HepG2 (cell line): Measurements from ENCODE around the gene RNASE7. TPM values are rescaled to one million over a fixed set of nuclear protein-coding genes. Genes with fewer than 3 reads are reported as not detected.
A peak's percentile ranks its signal among the peaks of the same experiment; 100 is the strongest.

Experiments used
- ARNT2 ChIP-seq: sonication (generic); formaldehyde crosslinking; IDR thresholded peaks from 2 replicates; pipeline ENCODE4 v1.8.0; 2022; ENCODE audit warnings: mild to moderate bottlenecking, low read depth, missing genetic modification reagents, moderate library complexity
- BCL6 ChIP-seq: IDR thresholded peaks from 2 replicates; pipeline ENCODE4 v1.6.1; 2016; ENCODE audit warnings: missing genetic modification reagents, missing compliant biosample characterization
- CCAR2 ChIP-seq: fragments of 200-400 bp; formaldehyde crosslinking; optimal IDR thresholded peaks from 2 replicates; pipeline ENCODE3; 2018; ENCODE audit warnings: low read depth, mild to moderate bottlenecking, low read length, moderate library complexity
- CREM ChIP-seq, 2 experiments: sonication (generic) in 1 of 2; formaldehyde crosslinking in 1 of 2; IDR thresholded peaks; 2 replicates each; pipeline versions ENCODE4 v1.4.0 to v1.6.1; 2016 to 2020; ENCODE audit warnings: antibody characterized with exemption in 1 of 2, mild to moderate bottlenecking in 1 of 2, missing genetic modification reagents in 1 of 2
- GTF3A ChIP-seq: sonication (generic); formaldehyde crosslinking; conservative IDR thresholded peaks from 2 replicates; pipeline ENCODE4 v1.4.0; 2020; ENCODE audit warnings: mild to moderate bottlenecking, missing genetic modification reagents
- JARID2 ChIP-seq: sonication (generic); formaldehyde crosslinking; IDR thresholded peaks from 2 replicates; pipeline ENCODE4 v1.8.1; 2023; ENCODE audit warnings: missing genetic modification reagents, inconsistent platforms; ENCODE audit not compliant: insufficient replicate concordance
- KDM3A ChIP-seq: IDR thresholded peaks from 2 replicates; pipeline ENCODE4 v1.6.1; 2018; ENCODE audit warnings: low read depth, missing compliant biosample characterization
- MAX ChIP-seq: IDR thresholded peaks from 2 replicates; pipeline ENCODE4 v1.6.1; 2012; ENCODE audit warnings: inconsistent platforms
- MTA3 ChIP-seq: sonication (generic); formaldehyde crosslinking; IDR thresholded peaks from 2 replicates; pipeline ENCODE4 v1.4.0; 2020; ENCODE audit warnings: missing genetic modification reagents
- NR2F6 ChIP-seq, 2 experiments: IDR thresholded peaks; 2 replicates each; pipeline ENCODE4 v1.6.1; 2016; ENCODE audit warnings: antibody characterized with exemption in 1 of 2, mild to moderate bottlenecking in 1 of 2
- PRPF4 ChIP-seq: fragments of 200-400 bp; formaldehyde crosslinking; IDR thresholded peaks from 2 replicates; pipeline ENCODE4 v1.6.1; 2016; ENCODE audit warnings: low read length, low read depth; ENCODE audit not compliant: poor library complexity, severe bottlenecking
- RBM39 ChIP-seq: fragments of 200-400 bp; formaldehyde crosslinking; IDR thresholded peaks from one replicate; pipeline ENCODE4 v1.6.1; 2018; ENCODE audit warnings: antibody characterized with exemption, mild to moderate bottlenecking, low read depth, low read length; ENCODE audit not compliant: poor library complexity, severe bottlenecking
- SAP130 ChIP-seq: IDR thresholded peaks from 2 replicates; pipeline ENCODE4 v1.6.1; 2016; ENCODE audit warnings: low read depth
- THRA ChIP-seq: sonication (generic); formaldehyde crosslinking; IDR thresholded peaks from 2 replicates; pipeline ENCODE4 v1.4.0; 2020; ENCODE audit warnings: missing genetic modification reagents, borderline replicate concordance
- ZNF101 ChIP-seq: sonication (generic); formaldehyde crosslinking; IDR thresholded peaks from 2 replicates; pipeline ENCODE4 v1.4.0; 2020; ENCODE audit warnings: mild to moderate bottlenecking, low read depth, missing genetic modification reagents, borderline replicate concordance
- ZNF121 ChIP-seq: sonication (generic); formaldehyde crosslinking; IDR thresholded peaks from 2 replicates; pipeline ENCODE4 v1.5.0; 2020; ENCODE audit warnings: mild to moderate bottlenecking, missing genetic modification reagents
- ZNF281 ChIP-seq: sonication (generic); formaldehyde crosslinking; IDR thresholded peaks from 2 replicates; pipeline ENCODE4 v1.4.0; 2020; ENCODE audit warnings: missing genetic modification reagents, borderline replicate concordance
- ZNF292 ChIP-seq: sonication (generic); formaldehyde crosslinking; IDR thresholded peaks from 2 replicates; pipeline ENCODE4 v1.8.1; 2022; ENCODE audit warnings: mild to moderate bottlenecking, low read depth, missing genetic modification reagents, borderline replicate concordance
- ZNF331 ChIP-seq: sonication (generic); formaldehyde crosslinking; IDR thresholded peaks from 2 replicates; pipeline ENCODE4 v1.4.0; 2020; ENCODE audit warnings: missing genetic modification reagents
- ZNF335 ChIP-seq: sonication (generic); formaldehyde crosslinking; IDR thresholded peaks from 2 replicates; pipeline ENCODE4 v1.4.0; 2020; ENCODE audit warnings: missing genetic modification reagents
- ZNF543 ChIP-seq: sonication (generic); formaldehyde crosslinking; IDR thresholded peaks from 2 replicates; pipeline ENCODE4 v1.4.0; 2020; ENCODE audit warnings: mild to moderate bottlenecking, missing genetic modification reagents
- ZNF580 ChIP-seq: IDR thresholded peaks from 2 replicates; pipeline ENCODE4 v1.6.1; 2016; ENCODE audit warnings: low read depth, borderline replicate concordance
- polyA plus RNA-seq, 8 experiments: library from polyadenylated mRNA; depleted of rRNA in 3 of 8; stranded (reverse) in 7 of 8; unstranded in 1 of 8; fragments of >200 nt; fragmentation: Illumina TruSeq in 4 of 8; extraction: Trizol in 4 of 8; gene quantifications; 2 replicates each; pipeline versions ENCODE4 v1.2.1 to v1.2.3, GENCODE V29; 2011 to 2016; ENCODE audit warnings: low read depth in 4 of 8, missing spikeins in 1 of 8, mixed read lengths in 1 of 8; ENCODE audit not compliant: insufficient read depth in 1 of 8
- total RNA-seq, 5 experiments: library from RNA; depleted of rRNA; stranded (reverse); fragments of >200 nt; fragmentation: Illumina TruSeq; extraction: Trizol; gene quantifications; 2 replicates each; pipeline ENCODE4 v1.2.3, GENCODE V29; 2016; ENCODE audit warnings: low read depth in 1 of 5

The RNASE7 gene
- total and polyA plus RNA-seq, 2 of the 13 experiments (the other 11 are each of a cell fraction or from before 2014, with no cell fraction given), result 0.04 TPM; not detected in 1

- TF ChIP-seq ZNF101 (CRISPR knock-in tag) (no peak), ZNF335 (CRISPR knock-in tag) (peak; percentile 48; the same call in 1 of the 2 replicates), BCL6 (peak; percentile 6; the same call in 1 of the 2 replicates), THRA (CRISPR knock-in tag) (peak; percentile 30; the same call in 1 of the 2 replicates), RBM39 (no peak), PRPF4 (peak; percentile 76), CCAR2 (no peak), ZNF580 (CRISPR knock-in tag) (peak; percentile 66), ZNF331 (CRISPR knock-in tag) (0 out of 2 replicates have a peak, but pooled peaks have one; percentile 49), GTF3A (CRISPR knock-in tag) (no peak), MAX (peak; percentile 48; the same call in 1 of the 2 replicates), ZNF121 (CRISPR knock-in tag) (no peak), CREM (IDR thresholded peaks at IDR 0.05) (no peak), CREM (CRISPR knock-in tag; IDR thresholded peaks at IDR 0.05) (no peak), ZNF292 (CRISPR knock-in tag) (peak; percentile 95; the same call in 1 of the 2 replicates), MTA3 (CRISPR knock-in tag) (no peak), KDM3A (CRISPR knock-in tag) (0 out of 2 replicates have a peak, but pooled peaks have one; percentile 59), NR2F6 (IDR thresholded peaks at IDR 0.05) (peak; percentile 23; the same call in 1 of the 2 replicates), NR2F6 (CRISPR knock-in tag; IDR thresholded peaks at IDR 0.05) (peak; percentile 16; the same call in 1 of the 2 replicates), ZNF281 (peak; percentile 89), SAP130 (CRISPR knock-in tag) (peak; percentile 70; the same call in 1 of the 2 replicates), ZNF543 (CRISPR knock-in tag) (0 out of 2 replicates have a peak, but pooled peaks have one; percentile 16), ARNT2 (0 out of 2 replicates have a peak, but pooled peaks have one; percentile 32), JARID2 (no peak)
These were observed 3.4 kb upstream of the RNASE7 start (continued) for GRCh38 chr14:21038441-21039422.
